Ishikawa (cell line): Measurements from ENCODE around the gene USP44.

ENCODE experiments used
- CEBPB ChIP-seq: IDR thresholded peaks from 2 replicates; pipeline ENCODE4 v1.6.1; 2012
- CREB1 ChIP-seq: IDR thresholded peaks from 2 replicates; pipeline ENCODE4 v1.6.1; 2012; ENCODE audit warnings: low read depth
- EGR1 ChIP-seq: IDR thresholded peaks from 2 replicates; pipeline ENCODE4 v1.6.1; 2012
- MAX ChIP-seq: IDR thresholded peaks from 2 replicates; pipeline ENCODE4 v1.6.1; 2012
- RAD21 ChIP-seq: IDR thresholded peaks from 2 replicates; pipeline ENCODE4 v1.6.1; 2012; ENCODE audit warnings: low read depth
- REST ChIP-seq: IDR thresholded peaks from 2 replicates; pipeline ENCODE4 v1.6.1; 2012; ENCODE audit warnings: low read depth, mild to moderate bottlenecking
- TAF1 ChIP-seq: IDR thresholded peaks from 2 replicates; pipeline ENCODE4 v1.6.1; 2012; ENCODE audit warnings: low read depth, mild to moderate bottlenecking
- TCF12 ChIP-seq: IDR thresholded peaks from 2 replicates; pipeline ENCODE4 v1.6.1; 2012; ENCODE audit warnings: low read depth
- USF1 ChIP-seq: IDR thresholded peaks from 2 replicates; pipeline ENCODE4 v1.6.1; 2012

GRCh38 chr12:95545303-95545702 lies 6.0 kb downstream of the USP44 start:
- TF ChIP-seq MAX (no peak), CREB1 (no peak), REST (no peak), EGR1 (no peak), RAD21 (no peak), TCF12 (no peak), TAF1 (no peak), CEBPB (no peak), USF1 (no peak)
